ENCODE data around the gene FBXO11.
A peak's percentile ranks its signal among the peaks of the same experiment; 100 is the strongest.

Gene FBXO11

GRCh38 chr2:47896450-47896968 is 9.8 kb downstream of the FBXO11 start:
- no peak overlapping the region for H3K4me3 ChIP-seq (ENCODE audit: control insufficient read depth, low read depth, low read length)
- DNase-seq (ENCODE audit: low read depth) = no peak
- TF ChIP-seq CTCF (conservative IDR thresholded peaks at IDR 0.05; ENCODE audit: control insufficient read depth, insufficient read depth, low read depth, low read length) = no peak

GRCh38 chr2:47893771-47894170 is 12.5 kb downstream of the FBXO11 start:
- no peak overlapping the region for H3K4me3 ChIP-seq (ENCODE audit: control insufficient read depth, low read depth, low read length)
- DNase-seq (ENCODE audit: low read depth) = no peak
- TF ChIP-seq CTCF (conservative IDR thresholded peaks at IDR 0.05; ENCODE audit: control insufficient read depth, insufficient read depth, low read depth, low read length) = no peak

GRCh38 chr2:47892338-47892730 is 14.0 kb downstream of the FBXO11 start:
- no peak for TF ChIP-seq CTCF (conservative IDR thresholded peaks at IDR 0.05; ENCODE audit: control insufficient read depth, insufficient read depth, low read depth, low read length)
- no peak overlapping the region for H3K4me3 ChIP-seq (ENCODE audit: control insufficient read depth, low read depth, low read length)
- no peak for DNase-seq (ENCODE audit: low read depth)

DNA sequence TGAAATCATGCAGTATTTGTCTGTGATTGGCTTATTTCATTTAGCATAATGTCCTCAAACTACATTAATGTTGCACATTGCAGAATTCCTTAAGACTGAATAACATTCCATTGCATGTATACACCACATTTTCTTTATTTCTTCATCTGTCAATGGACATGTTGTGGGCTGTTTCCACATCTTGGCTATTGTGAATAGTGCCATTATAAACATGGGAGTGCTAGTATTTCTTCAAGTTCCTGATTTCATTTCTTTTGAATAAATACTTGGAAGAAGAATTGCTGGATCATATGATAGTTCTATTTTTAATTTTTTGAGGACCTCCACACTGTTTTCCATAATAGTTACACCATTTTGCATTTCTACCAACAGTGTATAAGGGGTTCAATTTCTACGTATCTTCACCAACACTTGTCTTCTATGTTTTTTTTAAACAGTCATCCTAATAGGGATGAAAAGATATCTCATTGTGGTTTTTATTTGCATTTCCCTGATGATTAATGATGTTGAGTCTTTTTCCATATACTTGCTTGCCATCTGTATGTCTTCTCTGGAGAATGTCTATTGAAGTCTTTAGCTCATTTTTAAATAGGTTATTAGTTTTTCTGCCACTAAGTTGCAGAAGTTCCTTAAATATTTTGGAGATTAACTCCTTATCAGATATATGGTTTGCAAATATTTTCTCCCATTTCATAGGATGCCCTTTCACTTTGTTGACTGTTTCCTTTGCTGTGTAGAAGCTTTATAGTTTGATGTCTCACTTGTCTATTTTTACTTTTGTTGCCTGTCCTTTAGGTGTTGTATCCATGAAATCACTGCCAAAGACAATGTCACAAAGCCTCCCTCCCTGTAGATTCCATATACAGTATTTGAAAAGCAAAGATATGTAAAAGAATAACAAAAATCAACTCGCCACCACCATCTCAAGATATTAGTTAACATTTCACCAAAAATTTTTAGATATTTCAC is 14.6 kb downstream of the FBXO11 start:
- TF ChIP-seq CTCF (conservative IDR thresholded peaks at IDR 0.05; ENCODE audit: control insufficient read depth, insufficient read depth, low read depth, low read length) = no peak
- H3K4me3 ChIP-seq (ENCODE audit: control insufficient read depth, low read depth, low read length) = no peak overlapping the region
- DNase-seq (ENCODE audit: low read depth) = peak; percentile 52

DNA sequence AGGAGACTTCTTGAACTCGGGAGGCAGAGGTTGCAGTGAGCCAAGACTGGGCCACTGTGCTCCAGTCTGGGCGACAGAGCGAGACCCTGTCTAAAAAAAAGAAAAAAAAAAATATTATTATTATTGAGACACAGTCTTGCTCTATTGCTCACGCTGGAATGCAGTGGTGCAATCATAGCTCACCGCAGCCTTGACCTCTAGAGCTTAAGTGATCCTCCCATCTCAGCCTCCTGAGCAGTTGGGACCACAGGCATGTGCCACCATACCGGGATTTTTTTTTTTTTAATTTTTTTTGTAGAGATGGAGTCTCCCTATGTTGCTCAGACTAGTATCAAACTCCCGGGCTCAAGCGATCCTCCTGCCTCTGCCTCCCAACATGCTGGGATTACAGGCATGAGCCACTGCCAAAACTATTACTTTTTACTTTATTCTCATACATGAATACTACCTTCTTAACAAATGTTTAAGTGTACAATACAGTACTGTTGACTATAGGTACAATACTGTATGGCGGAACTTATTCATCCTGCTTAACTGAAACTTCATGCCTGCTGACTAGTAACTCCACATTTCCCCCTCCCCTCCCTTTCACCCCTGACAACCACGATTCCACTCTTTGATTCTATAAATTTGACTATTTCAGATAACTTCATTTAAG is 15.5 kb downstream of the FBXO11 start:
- no peak overlapping the region for H3K4me3 ChIP-seq (ENCODE audit: control insufficient read depth, low read depth, low read length)
- TF ChIP-seq CTCF (conservative IDR thresholded peaks at IDR 0.05; ENCODE audit: control insufficient read depth, insufficient read depth, low read depth, low read length) = no peak
- DNase-seq (ENCODE audit: low read depth) = peak; percentile 36

GRCh38 chr2:47888581-47889280 is 17.6 kb downstream of the FBXO11 start:
- TF ChIP-seq CTCF (conservative IDR thresholded peaks at IDR 0.05; ENCODE audit: control insufficient read depth, insufficient read depth, low read depth, low read length) = no peak
- H3K4me3 ChIP-seq (ENCODE audit: control insufficient read depth, low read depth, low read length) = no peak overlapping the region
- no peak for DNase-seq (ENCODE audit: low read depth)
